Measurements from ENCODE around the gene GLS. TPM values are rescaled to one million over a fixed set of nuclear protein-coding genes. Genes with fewer than 3 reads are reported as not detected.

The GLS gene
- total and polyA plus RNA-seq, 2 of the 13 experiments (the other 11 are each of a cell fraction or from before 2014, with no cell fraction given): 78.6 to 183 TPM

DNA sequence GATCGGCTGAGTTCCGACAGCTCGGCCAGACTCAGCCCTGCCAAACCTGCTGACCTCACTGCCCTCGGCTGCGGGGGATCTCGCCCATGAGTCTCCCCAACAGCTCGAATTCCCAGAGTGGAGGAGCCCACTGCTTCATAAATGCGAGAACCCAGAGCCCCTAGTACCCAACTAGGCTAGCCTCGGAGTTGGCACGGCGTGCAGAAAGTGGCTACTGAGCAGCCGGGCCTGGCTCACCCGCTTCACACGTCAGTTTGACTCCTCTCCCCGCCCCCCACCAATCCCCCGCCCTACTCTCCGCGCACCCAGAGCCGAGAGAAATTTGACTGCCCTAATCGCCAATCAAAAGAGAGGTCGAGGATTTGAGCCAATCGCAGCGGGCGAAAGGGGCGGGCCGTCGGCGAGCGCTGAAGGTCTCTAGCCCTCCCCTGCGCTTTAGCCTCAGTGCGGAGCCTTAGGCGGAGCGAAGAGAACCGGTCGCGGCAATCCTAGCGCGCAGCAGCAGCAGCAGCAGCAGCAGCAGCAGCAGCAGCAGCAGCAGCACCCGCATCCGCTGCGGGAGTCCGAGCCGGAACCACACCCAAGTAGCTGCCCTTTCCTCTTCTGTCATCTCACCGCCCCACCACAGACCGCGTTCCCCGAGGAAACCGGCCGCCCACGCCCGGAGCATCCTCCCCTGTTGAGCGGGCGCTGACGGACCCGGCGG lies at the start of gene GLS (continued):
- TF ChIP-seq, protein P1, sequence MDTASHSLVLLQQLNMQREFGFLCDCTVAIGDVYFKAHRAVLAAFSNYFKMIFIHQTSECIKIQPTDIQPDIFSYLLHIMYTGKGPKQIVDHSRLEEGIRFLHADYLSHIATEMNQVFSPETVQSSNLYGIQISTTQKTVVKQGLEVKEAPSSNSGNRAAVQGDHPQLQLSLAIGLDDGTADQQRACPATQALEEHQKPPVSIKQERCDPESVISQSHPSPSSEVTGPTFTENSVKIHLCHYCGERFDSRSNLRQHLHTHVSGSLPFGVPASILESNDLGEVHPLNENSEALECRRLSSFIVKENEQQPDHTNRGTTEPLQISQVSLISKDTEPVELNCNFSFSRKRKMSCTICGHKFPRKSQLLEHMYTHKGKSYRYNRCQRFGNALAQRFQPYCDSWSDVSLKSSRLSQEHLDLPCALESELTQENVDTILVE (CRISPR knock-in tag; IDR thresholded peaks at IDR 0.05): no peak
- TF ChIP-seq ZNF772 (CRISPR knock-in tag; IDR thresholded peaks at IDR 0.05) (peak; percentile 2), AKAP8 (CRISPR knock-in tag; IDR thresholded peaks at IDR 0.05) (no peak; the same call in 1 of the 2 replicates), ZNF563 (CRISPR knock-in tag; IDR thresholded peaks at IDR 0.05) (peak; percentile 90), ZFP1 (CRISPR knock-in tag; IDR thresholded peaks at IDR 0.05) (no peak; the same call in 1 of the 2 replicates), ATAD3A (CRISPR knock-in tag; IDR thresholded peaks at IDR 0.05) (no peak), MAFK (conservative IDR thresholded peaks at IDR 0.05 in 1 of 2, IDR thresholded peaks at IDR 0.05 in 1 of 2; ENCODE audit: low read length in 2 of 2) (0 out of 4 replicates have a peak, but pooled peaks of 1 of the 2 experiments have one; percentile 0), GLI4 (CRISPR knock-in tag; IDR thresholded peaks at IDR 0.05; ENCODE audit: borderline replicate concordance) (no peak), ZNF549 (CRISPR knock-in tag; IDR thresholded peaks at IDR 0.05) (no peak), ZSCAN20 (CRISPR knock-in tag; IDR thresholded peaks at IDR 0.05; ENCODE audit: borderline replicate concordance) (no peak; the same call in 1 of the 2 replicates), ZNF263 (CRISPR knock-in tag; IDR thresholded peaks at IDR 0.05) (peak; percentile 33), HMG20B (CRISPR knock-in tag; conservative IDR thresholded peaks at IDR 0.05) (no peak), ZMYM2 (CRISPR knock-in tag; IDR thresholded peaks at IDR 0.05) (no peak), ADNP (CRISPR knock-in tag; IDR thresholded peaks at IDR 0.05) (no peak), TGIF2 (CRISPR knock-in tag; IDR thresholded peaks at IDR 0.05) (peak; percentile 74; the same call in 1 of the 2 replicates)
- TF ChIP-seq, protein P2, sequence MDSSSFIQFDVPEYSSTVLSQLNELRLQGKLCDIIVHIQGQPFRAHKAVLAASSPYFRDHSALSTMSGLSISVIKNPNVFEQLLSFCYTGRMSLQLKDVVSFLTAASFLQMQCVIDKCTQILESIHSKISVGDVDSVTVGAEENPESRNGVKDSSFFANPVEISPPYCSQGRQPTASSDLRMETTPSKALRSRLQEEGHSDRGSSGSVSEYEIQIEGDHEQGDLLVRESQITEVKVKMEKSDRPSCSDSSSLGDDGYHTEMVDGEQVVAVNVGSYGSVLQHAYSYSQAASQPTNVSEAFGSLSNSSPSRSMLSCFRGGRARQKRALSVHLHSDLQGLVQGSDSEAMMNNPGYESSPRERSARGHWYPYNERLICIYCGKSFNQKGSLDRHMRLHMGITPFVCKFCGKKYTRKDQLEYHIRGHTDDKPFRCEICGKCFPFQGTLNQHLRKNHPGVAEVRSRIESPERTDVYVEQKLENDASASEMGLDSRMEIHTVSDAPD (CRISPR knock-in tag; IDR thresholded peaks at IDR 0.05): peak; percentile 71; the same call in 1 of the 2 replicates
- TF ChIP-seq, protein P3, sequence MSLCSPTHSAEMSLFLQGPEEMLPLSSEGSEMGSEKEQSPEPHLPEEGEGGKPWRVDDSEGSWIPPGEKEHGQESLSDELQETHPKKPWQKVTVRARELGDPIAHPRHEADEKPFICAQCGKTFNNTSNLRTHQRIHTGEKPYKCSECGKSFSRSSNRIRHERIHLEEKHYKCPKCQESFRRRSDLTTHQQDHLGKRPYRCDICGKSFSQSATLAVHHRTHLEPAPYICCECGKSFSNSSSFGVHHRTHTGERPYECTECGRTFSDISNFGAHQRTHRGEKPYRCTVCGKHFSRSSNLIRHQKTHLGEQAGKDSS (CRISPR knock-in tag; IDR thresholded peaks at IDR 0.05; ENCODE audit: borderline replicate concordance, low read depth): peak; percentile 83; the same call in 1 of the 2 replicates
- TF ChIP-seq, protein P4, sequence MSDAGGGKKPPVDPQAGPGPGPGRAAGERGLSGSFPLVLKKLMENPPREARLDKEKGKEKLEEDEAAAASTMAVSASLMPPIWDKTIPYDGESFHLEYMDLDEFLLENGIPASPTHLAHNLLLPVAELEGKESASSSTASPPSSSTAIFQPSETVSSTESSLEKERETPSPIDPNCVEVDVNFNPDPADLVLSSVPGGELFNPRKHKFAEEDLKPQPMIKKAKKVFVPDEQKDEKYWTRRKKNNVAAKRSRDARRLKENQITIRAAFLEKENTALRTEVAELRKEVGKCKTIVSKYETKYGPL (CRISPR knock-in tag; IDR thresholded peaks at IDR 0.05): 0 out of 2 replicates have a peak, but pooled peaks have one; percentile 39
- TF ChIP-seq, protein P5, sequence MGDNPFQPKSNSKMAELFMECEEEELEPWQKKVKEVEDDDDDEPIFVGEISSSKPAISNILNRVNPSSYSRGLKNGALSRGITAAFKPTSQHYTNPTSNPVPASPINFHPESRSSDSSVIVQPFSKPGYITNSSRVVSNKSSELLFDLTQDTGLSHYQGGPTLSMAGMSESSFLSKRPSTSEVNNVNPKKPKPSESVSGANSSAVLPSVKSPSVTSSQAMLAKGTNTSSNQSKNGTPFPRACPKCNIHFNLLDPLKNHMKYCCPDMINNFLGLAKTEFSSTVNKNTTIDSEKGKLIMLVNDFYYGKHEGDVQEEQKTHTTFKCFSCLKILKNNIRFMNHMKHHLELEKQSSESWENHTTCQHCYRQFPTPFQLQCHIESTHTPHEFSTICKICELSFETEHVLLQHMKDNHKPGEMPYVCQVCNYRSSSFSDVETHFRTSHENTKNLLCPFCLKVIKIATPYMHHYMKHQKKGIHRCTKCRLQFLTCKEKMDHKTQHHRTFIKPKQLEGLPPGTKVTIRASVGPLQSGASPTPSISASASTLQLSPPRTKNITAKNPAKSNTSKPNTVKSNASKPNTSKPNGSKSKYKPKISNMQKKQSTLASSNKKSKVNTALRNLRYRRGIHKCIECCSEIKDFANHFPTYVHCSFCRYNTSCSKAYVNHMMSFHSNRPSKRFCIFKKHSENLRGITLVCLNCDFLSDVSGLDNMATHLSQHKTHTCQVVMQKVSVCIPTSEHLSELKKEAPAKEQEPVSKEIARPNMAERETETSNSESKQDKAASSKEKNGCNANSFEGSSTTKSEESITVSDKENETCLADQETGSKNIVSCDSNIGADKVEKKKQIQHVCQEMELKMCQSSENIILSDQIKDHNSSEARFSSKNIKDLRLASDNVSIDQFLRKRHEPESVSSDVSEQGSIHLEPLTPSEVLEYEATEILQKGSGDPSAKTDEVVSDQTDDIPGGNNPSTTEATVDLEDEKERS (CRISPR knock-in tag; IDR thresholded peaks at IDR 0.05): peak; percentile 16; the same call in 1 of the 2 replicates
- TF ChIP-seq, protein P6, sequence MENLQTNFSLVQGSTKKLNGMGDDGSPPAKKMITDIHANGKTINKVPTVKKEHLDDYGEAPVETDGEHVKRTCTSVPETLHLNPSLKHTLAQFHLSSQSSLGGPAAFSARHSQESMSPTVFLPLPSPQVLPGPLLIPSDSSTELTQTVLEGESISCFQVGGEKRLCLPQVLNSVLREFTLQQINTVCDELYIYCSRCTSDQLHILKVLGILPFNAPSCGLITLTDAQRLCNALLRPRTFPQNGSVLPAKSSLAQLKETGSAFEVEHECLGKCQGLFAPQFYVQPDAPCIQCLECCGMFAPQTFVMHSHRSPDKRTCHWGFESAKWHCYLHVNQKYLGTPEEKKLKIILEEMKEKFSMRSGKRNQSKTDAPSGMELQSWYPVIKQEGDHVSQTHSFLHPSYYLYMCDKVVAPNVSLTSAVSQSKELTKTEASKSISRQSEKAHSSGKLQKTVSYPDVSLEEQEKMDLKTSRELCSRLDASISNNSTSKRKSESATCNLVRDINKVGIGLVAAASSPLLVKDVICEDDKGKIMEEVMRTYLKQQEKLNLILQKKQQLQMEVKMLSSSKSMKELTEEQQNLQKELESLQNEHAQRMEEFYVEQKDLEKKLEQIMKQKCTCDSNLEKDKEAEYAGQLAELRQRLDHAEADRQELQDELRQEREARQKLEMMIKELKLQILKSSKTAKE (CRISPR knock-in tag; IDR thresholded peaks at IDR 0.05; ENCODE audit: borderline replicate concordance): no peak

Measured in HepG2 (cell line).